LNCaP clone FGC (cell line): ENCODE data around the gene ACSM2B.
"Not testable (repeated sequence)": the region's sequence is repeated elsewhere in the genome, so short reads cannot be mapped to it uniquely, and the experiment has no call there.

ENCODE experiments used
- DNase-seq: peaks from one replicate; pipeline ENCODE4 v3.0.0-alpha.2; 2011; ENCODE audit warnings: low read depth
- H3K4me3 ChIP-seq: 2 replicates; pipeline ENCODE4 v1.5.1; 2011; ENCODE audit warnings: mild to moderate bottlenecking, low read depth, low read length, control low read depth
- TF ChIP-seq, protein P1 (sequence below): IDR thresholded peaks from 2 replicates; pipeline ENCODE4 v1.5.1; 2012; ENCODE audit warnings: mild to moderate bottlenecking; ENCODE audit not compliant: control insufficient read depth, insufficient read depth; ENCODE audit errors: extremely low read depth

ACSM2B gene, protein sequence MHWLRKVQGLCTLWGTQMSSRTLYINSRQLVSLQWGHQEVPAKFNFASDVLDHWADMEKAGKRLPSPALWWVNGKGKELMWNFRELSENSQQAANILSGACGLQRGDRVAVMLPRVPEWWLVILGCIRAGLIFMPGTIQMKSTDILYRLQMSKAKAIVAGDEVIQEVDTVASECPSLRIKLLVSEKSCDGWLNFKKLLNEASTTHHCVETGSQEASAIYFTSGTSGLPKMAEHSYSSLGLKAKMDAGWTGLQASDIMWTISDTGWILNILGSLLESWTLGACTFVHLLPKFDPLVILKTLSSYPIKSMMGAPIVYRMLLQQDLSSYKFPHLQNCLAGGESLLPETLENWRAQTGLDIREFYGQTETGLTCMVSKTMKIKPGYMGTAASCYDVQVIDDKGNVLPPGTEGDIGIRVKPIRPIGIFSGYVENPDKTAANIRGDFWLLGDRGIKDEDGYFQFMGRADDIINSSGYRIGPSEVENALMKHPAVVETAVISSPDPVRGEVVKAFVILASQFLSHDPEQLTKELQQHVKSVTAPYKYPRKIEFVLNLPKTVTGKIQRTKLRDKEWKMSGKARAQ

DNA sequence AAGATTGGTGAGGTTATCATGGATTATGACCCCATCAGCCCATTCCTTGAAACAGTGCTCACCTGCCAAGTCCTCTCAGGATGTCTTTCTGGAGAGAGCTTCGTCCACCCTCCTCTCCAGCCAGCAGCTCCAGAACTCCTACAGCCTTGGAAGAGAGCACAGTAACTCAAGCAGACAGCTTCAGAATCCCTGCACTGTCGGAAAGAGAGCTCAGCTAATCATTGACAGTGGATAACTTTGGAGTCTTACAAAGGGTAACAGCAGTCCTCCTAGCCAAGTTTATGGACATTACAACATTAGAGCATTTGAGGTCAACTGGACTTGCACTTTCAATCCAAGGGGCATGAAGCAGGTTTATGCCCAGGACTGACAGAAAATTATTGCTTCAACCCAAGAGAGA lies at the start of gene ACSM2B:
Gene ACSM2B, minus strand, starts transcription at position 223 of the 400 bp plus-strand sequence. CDS start 11,522 bp downstream, outside the sequence.
- not testable (repeated sequence) for H3K4me3 ChIP-seq, DNase-seq

DNA sequence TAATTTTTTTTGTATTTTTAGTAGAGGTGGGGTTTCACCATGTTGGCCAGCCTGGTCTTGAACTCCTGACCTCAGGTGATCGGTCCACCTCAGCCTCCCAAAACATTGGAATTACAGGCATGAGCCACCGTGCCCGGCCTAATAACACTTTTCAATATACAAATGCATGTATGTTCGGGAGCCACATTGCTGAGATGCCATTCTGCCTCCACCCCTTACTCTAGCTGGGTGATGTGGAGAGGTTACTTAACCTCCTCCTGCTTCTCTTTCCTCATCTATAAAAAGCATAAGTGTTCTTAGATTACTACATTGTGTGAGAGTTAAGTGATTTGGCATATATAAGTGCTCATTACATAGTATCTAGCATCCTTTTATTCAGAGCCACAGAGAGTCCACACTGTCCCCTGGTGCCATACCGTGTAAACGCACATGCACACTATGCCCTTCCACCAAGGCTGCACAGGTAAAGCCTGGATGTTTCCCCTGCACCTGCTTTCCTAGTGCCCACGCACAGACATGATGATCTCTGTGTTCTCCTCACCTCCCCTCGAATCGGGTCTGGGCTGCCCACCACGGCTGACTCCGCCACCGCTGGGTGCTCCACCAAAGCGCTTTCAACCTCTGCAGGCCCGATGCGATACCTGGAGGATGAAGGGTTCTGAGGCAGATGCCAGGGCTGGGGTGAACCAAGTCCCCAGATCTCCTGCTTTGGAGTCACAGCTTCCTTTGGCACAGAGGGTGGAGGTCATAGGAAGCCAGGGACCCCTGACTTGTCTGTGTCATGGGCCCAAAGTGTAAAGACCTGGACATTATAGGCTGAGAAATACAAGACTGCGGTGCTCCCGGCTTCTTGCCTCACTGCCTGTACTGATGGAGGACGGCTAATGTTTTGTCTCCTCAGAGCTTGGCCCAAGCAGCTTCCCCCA lies 49.0 kb upstream of the ACSM2B start:
- TF ChIP-seq, protein P1, sequence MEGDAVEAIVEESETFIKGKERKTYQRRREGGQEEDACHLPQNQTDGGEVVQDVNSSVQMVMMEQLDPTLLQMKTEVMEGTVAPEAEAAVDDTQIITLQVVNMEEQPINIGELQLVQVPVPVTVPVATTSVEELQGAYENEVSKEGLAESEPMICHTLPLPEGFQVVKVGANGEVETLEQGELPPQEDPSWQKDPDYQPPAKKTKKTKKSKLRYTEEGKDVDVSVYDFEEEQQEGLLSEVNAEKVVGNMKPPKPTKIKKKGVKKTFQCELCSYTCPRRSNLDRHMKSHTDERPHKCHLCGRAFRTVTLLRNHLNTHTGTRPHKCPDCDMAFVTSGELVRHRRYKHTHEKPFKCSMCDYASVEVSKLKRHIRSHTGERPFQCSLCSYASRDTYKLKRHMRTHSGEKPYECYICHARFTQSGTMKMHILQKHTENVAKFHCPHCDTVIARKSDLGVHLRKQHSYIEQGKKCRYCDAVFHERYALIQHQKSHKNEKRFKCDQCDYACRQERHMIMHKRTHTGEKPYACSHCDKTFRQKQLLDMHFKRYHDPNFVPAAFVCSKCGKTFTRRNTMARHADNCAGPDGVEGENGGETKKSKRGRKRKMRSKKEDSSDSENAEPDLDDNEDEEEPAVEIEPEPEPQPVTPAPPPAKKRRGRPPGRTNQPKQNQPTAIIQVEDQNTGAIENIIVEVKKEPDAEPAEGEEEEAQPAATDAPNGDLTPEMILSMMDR = 0 out of 2 replicates have a peak, but pooled peaks have one; percentile 10
- no peak for DNase-seq
- no peak overlapping the region for H3K4me3 ChIP-seq

DNA sequence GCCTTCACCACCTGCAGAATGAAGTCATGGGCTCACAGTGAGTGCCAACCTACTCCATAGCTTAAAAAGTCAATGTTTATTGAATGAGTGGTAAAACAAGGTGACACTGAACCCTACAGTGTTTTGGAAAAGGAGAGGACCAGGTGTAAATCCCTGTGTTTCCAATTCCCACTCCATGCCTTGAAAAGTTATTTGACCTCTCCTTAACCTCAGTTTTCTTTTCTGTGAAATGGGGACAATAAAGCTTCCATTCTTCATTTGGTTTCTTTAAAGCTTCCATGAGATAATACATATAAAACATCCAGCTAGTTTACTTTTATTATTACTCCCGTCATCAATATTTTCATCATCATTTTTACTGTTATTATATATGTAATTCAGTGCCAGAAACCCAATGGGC lies 48.0 kb upstream of the ACSM2B start:
- TF ChIP-seq, protein P1 = no peak
- DNase-seq = no peak
- no peak overlapping the region for H3K4me3 ChIP-seq

DNA sequence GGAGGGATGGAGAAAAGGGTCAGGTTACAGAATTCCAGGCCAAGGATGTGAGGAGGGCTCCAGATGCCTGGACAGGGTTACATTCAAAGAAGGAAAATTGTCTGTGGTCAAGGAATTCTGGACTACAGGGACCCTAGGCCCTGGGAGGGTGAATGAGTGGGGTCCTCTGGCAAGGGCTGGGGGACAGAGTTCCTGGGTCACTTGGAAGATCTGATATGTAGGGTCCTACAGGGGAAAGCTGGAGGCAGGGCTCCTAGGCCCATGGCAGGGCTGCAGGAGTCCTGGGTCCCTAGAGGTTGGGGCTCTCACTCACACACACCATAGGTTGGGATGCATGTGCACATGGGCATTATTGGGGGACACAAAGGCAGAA lies 46.3 kb upstream of the ACSM2B start:
- no peak for DNase-seq
- TF ChIP-seq, protein P1 = no peak
- no peak overlapping the region for H3K4me3 ChIP-seq

DNA sequence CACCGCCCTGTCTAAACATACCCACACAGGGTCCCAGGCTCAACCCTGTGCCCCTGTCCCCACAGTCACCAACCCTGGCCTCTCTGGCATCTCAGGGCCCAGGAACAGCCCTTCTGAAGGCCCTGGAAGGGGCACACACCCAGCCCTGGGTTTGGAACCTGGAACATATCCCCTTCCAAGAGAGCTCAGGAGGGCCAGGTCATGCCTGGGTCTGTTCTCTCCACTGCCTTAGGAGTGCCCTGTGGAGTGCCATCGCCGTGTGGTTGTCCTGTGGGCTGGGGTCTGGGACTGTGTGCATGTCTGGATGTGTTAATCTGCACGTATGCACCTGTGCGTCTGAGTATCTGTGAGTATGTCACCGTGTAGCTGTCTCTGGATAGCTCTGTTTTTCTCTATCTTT lies 45.2 kb upstream of the ACSM2B start:
- TF ChIP-seq, protein P1 = no peak
- no peak for DNase-seq

DNA sequence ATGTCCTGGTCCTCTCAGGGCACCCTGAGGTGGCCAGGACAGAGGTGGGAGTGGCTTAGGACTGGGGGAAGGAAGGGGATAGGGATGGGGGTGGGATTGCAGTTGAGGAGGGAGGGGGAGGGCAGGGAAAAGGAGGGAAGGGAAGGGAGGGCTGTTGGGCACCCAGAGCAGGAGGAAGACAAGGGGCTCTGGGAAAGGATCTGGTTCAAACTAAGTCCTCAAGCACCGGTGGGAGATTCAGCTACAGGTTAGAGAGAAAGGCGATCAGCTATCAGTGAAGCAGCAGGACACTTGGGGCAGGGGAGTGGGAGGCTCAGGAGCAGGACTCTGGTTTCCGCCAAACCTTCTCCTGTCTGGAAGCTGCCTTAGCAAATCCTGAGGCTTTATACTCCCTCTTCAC lies 44.6 kb upstream of the ACSM2B start:
- no peak overlapping the region for H3K4me3 ChIP-seq
- TF ChIP-seq, protein P1 = no peak
- no peak for DNase-seq

More for the DNA sequence above, 45.2 kb upstream of the ACSM2B start:
- no peak overlapping the region for H3K4me3 ChIP-seq

DNA sequence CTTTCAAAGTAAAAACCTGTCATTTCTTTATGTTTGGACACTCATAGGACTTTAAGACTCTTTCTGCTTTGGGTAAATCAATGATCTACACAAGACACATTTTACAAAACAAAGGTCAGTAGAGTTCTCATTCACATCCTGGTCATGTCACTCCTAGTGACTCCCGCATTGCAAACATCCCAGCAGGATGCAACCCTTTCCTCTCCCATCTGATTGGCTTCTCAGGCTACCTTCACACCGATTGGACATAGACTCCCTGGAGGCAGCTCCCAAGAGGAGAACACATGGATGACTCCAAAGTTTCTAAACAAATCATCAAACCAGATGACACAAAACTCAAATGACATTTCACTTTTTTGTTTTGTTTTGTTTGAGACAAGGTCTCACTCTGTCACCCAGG lies 43.8 kb upstream of the ACSM2B start:
- DNase-seq = no peak
- TF ChIP-seq, protein P1 = no peak

More for the DNA sequence above, 43.8 kb upstream of the ACSM2B start:
- no peak overlapping the region for H3K4me3 ChIP-seq
